Right forelimb (tissue), 1 donor: ENCODE data around the gene BAD.

Experiments used
- DNase-seq: peaks from one replicate; pipeline ENCODE4 v3.0.0-alpha.2; 2018

The BAD gene

DNA sequence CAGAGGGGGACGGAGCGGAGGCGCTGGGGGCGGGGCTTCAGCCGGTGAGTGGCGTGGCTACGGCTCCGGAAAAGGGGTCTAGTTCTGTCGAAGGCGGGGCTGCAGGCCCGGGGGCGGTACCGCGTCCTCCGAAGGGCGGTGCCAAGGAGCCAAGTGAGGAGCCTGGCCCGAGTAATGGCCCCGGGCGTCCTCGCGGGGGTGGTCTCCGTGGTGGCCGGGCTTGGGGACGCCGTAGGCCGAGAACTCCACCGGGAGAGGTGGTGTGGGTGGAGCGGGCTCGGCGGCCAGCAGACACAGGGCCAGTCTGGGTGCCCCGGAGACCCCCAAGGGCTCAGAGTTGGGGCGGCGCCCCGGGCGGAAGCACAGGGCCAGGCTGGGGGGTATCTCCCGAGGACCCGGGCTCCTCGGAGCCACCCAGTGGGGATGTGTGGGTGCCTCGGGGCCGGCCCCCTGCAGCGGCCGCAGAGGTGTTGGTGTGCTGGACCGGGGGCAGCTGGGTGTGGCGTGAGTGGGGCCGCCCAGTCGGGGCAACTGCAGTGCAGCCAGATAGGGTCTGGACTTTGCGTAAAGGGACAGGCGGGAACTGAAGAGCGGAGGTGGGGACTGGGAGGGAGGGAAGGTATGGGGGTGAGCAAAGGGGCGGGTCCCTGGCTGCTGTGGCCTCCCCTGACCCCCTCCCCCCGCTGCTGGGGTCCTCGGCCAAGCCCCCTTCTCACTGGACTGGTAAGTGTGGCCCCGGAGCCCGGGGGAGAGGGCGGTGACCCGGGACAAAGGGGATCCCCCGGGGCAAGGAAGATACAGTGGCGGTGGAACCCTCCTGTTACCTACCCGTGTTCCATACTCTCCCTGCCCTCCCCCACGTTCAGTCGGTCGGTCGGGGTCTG lies 42.7 kb downstream of the BAD start:
- no peak for DNase-seq

DNA sequence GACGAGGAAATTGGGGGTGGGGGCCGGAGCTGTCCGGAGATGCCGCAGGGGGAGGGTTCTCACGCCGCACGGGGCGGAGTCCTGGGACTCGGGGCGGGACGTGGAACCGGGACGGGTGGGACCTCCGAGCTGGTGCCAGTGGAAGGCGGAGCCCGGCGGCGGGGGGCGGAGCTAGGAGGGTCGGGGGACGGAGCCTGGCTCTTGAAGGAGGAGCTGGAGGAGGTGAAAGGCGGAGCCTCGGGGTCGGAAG lies 43.3 kb downstream of the BAD start:
- peak; percentile 100 for DNase-seq

DNA sequence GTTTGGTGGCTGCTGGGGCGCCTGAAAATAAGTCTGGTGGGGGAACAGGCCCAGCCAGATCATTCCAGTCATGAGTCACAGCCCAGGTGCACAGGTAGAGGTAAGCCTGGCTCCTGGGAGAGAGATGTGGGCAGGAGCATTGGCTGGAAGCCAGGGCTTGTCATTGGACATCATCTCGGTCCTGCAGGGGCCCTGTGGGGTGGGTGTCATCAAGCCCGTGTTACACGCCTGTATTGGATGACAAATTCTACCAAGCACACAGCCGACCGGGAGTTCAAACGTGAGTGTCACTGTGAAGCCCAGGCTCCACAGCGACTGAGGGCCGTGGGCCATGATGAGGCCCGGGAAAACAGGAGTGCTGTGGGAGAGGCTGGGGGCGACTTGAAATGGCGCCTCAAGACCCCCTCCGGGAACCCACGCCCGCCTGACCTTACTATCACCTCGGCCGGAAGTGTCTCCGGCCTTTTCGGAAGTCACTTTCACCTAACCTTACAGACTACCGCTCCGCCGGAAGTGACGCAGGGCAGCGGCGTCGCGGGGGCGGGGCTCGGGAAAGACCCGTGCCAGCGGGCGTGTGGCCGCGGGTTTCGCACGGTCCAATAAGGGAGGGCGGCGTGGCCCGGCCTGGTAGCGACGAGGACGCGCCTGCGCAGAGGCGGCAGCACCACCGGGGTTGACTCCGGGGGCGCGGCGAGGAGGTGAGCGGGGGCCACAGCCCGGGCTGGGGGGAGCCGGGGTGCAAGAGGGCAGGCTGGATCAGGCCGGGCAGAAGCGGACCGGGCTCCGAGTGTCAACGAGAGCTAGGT lies 43.8 kb downstream of the BAD start, which contains the start of gene FKBP2:
Gene FKBP2, plus strand, starts transcription at position 661 of the 806 bp plus-strand sequence. CDS start 1,293 bp downstream, outside the sequence.
- DNase-seq = peak; percentile 99

DNA sequence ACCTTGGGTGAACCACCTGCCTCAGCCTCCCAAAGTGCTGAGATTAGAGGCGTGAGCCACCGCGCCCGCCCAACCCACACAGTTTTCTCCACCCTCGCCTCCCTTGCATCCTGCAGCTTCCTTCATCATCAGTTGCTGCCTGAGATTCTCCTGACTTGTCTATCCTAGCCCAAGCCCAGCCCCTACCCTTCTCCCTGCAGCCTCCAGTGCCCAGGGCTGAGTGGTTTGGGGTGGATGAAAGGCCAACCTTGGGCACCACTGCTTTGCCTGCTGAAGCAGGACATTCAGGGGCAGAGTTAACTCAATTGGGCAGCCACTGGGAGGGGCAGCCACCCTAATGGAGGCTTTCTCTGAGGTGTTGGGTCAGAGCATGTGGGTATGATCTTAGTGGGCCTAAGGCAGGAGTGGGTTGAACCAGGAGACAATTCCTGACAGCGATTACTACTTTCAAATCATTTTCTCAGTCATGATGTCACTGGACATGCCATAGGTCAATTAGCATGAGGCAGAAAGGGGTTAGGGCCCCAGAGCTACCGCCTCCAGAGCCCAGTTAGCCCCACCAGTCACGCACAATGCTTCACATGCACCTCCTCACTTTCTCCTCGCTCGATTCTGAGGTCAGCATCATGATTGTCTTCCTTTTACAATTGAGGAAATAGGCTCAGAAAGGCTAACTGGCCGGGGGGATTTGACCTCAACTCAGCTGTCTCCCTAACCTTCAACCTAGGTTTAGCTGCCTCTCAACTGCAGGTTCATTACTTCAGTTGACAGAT lies 44.6 kb downstream of the BAD start:
- no peak for DNase-seq

DNA sequence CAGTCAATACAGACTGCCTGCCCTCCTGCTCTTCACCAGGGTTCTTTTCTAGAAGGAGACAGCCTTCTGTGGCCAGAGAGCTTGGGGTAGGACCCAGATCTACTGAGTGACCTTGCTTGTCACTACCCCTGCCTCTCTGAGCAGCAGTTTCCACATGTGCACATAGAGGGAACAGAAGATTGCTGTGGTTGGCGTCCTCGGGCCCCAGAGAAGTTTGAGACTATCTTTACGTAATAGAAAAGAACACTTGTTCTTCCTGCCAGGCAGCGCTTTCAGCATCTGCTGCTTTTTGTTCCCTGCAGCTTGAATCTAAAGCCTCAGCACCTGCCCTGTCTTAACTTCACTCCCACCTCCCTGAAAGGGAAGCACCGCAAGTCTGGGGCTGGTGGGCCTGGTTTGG lies 45.5 kb downstream of the BAD start:
- DNase-seq = no peak

DNA sequence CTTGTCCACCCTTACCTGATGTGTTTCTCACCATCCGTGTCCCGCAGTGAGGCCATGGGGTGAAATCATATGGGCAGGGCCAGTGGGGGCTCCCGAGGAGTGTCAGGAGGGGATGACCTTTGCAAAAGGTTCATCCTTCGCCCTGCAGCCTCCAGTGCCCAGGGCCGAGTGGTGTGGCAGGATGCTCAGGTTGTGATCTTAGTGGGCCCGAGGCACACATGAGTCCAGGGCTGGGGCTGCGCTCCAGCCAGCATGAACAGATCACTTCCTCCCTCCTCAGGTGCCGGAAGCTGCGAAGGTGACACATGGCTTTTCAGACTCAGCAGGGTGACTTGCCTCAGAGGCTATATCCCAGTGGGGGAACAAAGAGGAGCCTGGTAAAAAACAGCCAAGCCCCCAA lies 46.4 kb downstream of the BAD start:
- DNase-seq = no peak

DNA sequence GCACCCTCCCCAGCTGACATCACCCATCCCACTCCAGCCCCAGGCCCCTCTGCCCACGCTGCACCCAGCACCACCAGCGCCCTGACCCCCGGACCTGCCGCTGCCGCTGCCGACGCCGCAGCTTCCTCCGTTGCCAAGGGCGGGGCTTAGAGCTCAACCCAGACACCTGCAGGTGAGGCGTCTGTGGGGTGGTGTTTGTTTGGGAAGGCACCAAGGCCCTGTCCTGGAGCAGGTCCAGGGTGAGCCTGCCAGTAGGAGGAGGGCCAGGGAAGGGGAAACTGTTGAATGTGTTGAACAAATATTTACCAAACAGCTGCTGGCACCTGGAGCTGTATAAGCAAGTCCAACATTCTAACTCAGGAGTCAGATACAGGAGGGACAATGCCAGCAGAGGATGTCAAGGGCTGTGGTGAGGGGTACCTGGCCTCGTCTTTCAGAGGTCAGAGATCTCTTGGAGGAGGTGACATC lies 46.9 kb downstream of the BAD start:
- no peak for DNase-seq

DNA sequence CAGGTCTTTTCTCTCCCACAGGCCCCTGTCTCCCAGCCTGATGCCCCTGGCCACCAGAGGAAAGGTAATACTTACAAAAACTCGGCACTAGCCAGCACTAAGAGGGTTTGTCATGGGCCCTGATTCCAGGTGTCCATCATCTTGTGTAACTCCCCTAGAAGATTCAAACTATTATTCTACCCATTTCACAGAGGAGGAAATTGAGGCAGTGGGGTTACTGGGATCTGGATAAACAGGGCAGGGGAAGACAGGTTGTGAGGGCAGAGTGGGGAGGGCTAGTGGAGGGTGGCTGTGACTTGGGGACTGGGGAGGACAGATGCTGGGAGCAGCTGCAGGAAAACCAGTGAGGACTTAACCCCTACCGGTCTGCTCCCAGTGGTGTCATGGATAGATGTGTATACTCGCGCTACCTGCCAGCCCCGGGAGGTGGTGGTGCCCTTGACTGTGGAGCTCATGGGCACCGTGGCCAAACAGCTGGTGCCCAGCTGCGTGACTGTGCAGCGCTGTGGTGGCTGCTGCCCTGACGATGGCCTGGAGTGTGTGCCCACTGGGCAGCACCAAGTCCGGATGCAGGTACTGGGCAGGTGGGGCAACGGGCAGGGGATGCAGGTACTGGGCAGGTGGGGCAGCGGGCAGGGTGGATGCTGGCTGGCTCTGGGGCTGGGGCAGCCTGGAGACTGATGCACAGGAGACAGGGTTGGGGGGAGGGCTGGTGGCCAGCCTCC lies 48.9 kb downstream of the BAD start:
- DNase-seq = no peak

DNA sequence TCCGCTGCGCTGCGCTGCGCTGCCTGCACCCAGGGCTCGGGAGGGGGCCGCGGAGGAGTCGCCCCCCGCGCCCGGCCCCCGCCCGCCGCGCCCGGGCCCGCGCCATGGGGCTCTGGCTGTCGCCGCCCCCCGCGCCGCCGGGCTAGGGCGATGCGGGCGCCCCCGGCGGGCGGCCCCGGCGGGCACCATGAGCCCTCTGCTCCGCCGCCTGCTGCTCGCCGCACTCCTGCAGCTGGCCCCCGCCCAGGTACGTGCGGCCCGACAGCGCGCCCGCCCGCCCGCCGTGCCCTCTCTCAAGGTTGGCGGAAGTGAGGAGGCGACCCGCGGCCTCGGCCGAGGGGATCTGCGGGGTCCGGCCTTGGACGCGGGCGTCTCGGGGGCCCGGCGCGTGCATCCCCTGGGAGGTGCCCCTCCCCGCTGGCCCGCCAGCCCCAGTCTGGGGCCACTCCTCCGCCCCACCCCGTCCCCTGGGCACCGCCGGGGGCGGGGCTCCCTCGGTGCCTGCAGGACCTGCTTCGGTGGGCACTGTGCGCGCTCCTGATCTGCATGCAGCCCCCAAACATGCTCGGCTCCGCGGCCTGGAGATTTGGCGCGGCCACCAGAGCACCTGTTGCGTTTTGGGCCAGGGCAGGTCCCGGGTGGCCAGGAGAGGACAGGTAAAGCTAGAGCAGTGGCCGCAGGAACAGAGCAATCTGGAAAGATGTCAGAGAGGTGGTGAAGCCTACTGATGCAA lies 49.7 kb downstream of the BAD start:
- DNase-seq = no peak

DNA sequence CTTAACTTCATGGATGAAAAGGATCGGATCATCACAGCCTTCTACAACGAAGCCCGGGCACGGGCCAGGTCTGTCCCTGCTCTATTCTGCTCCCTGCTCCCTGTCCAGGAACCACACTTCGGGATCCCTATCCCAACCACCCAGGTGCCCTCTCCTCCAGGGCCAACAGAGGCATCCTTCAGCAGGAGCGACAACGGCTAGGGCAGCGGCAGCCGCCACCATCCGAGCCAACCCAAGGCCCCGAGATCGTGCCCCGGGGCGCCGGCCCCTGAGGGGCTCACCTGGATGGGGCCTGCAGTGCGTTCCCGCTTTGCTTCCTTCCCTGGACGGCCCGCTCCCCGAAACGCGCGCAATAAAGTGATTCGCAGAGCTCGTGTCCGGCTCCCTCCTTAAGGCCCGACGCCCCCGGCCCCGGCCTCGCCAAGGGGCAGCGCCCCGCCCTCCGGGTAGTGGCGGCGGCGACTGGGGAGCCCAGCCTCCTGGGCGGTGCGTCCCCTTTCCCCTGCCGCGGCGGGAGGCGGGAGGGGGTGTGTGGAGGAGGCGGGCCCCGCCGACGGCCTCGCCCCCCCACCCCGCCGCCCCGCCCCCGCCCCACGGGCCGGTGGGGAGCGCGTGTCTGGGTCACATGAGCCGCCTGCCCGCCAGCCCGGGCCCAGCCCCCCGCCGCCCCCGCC lies 50.4 kb downstream of the BAD start, which contains the start of gene VEGFB:
Gene VEGFB, plus strand, starts transcription at position 672 of the 674 bp plus-strand sequence. CDS start 250 bp downstream, outside the sequence.
- DNase-seq = peak; percentile 84

DNA sequence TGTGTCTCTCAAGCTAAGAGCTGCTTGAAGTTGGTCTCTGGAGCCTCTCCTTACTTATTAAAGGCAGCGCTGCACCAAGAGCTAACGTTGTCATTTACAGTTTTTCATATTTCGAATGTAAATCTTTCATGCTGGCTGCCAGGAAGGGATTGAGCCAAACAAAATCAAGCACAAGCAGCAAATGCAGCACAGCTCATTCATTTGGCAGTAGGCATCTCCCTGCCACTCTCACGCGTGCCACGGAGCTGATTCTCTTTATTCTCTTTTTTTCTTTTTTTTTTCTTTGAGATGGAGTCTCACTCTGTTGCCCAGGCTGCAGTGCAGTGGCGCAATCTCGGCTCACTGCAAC lies 51.5 kb downstream of the BAD start:
- no peak for DNase-seq

DNA sequence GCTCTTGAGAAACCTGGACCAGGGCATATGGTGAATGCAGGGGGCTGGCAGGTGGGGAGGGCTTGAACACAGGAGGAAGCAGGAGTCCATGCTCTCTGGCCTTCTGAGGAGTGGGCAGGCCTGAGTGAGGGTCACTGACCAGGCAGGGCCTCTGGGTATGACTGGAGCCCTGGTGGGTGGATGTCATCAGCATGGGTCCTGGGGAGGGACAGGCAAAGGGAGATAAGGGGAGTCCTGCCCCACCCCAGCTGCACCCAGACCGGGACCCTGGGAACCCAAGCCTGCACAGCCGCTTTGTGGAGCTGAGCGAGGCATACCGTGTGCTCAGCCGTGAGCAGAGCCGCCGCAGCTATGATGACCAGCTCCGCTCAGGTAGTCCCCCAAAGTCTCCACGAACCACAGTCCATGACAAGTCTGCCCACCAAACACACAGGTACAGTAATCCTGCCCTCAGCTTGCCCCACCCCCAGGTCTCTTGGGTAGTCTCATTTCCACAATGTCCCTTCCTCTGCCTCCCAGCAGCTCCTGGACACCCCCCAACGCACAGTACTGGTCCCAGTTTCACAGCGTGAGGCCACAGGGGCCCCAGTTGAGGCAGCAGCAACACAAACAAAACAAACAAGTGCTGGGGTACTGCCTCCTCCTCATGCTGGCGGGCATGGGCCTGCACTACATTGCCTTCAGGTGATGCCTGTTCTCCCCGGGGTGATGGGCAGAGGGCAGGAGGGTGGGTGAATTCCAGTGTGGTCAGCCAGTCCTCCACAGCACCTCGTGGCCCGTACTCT lies 52.1 kb downstream of the BAD start:
- DNase-seq = no peak

DNA sequence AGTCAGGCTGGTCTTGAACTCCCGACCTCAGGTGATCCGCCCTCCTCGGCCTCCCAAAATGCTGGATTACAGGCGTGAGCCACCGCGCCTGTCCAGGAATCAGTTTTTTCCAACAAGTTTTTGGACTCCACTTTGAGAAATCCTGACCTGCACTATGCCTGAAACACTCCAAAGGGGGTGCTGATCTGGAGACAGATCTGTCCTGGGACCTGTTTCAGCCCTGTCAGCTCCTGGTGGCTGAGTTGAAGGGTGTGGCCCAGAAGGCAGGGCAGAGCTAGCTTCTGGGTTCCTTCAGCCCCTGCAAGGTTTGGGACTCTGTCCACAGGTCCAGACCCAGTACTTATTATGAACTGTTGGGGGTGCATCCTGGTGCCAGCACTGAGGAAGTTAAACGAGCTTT lies 52.9 kb downstream of the BAD start:
- no peak for DNase-seq

DNA sequence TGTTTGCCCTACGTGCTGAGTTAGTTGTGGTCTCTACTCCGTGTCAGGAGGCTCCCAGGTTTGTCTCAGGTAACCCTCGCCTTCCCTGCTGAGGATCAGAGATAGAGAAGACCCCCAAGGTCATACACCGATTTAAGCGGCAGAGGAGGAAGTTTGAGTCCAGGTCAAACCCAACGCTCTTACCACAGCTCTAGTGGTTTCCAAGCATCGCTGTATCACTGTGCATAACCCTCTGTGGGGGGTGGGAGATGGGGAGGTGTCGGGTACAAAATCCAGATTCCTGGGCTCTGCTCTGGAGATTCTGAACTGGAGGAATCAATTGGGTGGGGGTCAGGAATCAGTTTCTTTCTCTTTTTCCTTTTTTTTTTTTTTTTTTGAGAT lies 53.5 kb downstream of the BAD start:
- DNase-seq = no peak

DNA sequence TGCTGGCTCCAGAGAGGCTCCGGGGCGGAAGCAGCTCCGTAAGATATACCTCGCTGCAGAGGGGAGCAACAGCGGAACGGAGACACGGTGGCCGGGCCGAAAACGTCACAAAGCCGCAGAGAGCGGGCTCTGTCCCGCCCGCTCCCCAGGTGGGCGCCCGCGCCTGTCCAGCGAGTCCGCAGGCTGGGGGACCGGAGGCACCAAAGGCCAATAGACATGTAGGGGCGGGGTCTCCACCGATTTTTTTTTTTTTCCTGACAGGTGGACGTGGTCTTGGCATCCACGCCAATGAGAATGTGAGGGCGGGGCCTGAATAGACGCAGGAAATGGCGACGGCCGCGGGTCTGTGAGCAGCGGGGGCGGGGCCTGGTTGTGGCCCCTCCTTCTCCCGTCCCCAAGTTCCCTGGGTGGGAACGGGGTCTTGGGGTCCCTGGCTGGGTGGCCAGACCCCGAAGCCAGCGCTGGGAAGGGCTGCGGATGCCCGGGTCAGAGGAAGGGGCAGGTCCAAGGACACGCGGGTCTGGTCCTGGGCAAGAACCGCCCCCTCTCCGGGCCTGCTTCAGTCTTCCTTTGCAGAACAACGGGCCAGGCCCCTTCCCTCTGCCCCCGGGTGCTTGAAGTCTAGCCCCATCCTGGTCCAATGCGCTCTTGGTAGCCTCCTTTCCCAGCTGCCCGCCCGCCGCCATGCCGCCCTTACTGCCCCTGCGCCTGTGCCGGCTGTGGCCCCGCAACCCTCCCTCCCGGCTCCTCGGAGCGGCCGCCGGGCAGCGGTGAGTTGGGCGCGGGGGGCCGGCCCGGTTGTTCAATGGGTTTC lies 54.1 kb downstream of the BAD start, which contains the start of gene DNAJC4:
Gene DNAJC4, plus strand, starts transcription at position 378 of the 814 bp plus-strand sequence. Its CDS starts 307 bp downstream, at position 685.
- peak; percentile 92 for DNase-seq

DNA sequence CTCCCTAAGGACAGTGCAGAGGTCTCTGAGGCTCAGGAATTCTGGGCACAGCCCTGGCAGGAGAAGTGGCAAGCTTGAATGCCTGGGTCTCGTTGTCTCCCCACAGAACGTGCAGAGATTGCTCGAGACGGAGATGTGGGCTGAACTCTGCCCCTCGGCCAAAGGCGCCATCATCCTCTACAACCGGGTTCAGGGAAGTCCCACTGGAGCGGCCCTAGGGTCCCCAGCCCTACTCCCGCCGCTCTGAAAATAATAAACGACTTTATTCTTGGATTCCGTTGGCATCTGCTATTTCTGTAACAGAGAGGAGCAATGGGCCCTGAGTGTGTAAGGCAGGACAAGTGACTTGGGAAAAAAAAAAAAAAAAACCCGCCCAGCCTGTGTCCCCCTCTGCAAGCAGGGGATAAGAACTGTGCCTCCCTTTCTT lies 54.7 kb downstream of the BAD start:
- no peak for DNase-seq

DNA sequence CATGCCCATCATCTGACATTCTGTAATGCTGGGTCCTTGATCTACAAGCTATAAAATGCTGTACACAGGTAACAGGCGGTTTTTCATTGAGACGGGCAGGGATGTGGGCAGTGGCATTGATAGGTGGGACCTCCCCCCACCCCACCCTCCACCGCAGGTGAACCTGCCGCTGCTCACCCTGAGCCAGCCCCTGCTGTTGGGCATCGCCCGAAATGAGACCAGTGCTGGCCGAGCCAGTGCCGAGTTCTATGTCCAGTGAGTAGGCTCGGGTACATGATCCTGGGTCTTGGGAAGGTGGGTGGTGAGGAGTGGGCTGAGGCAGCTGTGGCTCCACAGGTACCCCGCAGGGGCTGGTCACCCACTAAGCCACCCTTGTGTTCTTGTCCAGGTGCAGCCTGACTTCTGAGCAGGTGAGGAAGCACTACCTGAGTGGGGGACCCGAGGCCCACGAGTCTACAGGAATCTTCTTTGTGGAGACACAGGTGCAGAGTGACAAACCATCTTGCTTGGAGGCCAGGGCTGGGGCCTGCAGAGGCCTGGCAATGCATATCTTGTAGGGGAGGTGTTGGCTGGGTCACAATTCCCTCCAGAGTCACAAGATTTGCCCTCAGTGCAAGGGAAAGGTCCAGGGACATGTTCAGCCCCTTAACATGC lies 55.2 kb downstream of the BAD start:
- no peak for DNase-seq

DNA sequence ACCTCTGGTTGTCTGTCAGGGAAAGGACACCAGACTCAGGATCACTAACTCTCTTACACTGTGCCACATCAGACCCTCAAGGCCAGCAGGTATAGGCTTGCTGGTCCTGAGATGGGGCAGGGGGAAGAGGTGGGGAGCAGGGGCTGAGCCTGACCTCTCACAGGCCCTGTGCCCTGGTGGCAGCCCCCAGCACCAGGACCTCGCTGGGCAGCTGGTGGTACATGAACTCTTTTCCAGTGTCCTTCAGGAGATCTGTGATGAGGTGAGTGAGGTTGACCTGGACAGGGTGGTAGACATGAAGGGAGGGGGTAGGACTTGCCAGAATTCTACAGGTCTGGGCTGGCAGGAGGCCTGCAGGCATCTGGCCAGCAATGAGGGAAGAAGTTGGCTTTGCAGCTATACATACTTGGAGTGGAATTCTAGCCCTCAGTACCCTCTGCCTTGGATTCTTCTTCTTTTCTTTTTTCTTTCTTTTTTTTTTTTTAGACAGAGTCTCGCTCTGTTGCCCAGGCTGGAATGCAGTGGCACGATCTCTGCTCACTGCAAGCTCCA lies 57.0 kb downstream of the BAD start:
- DNase-seq = no peak
